ENCODE data around the gene RRBP1.

Gene RRBP1

DNA sequence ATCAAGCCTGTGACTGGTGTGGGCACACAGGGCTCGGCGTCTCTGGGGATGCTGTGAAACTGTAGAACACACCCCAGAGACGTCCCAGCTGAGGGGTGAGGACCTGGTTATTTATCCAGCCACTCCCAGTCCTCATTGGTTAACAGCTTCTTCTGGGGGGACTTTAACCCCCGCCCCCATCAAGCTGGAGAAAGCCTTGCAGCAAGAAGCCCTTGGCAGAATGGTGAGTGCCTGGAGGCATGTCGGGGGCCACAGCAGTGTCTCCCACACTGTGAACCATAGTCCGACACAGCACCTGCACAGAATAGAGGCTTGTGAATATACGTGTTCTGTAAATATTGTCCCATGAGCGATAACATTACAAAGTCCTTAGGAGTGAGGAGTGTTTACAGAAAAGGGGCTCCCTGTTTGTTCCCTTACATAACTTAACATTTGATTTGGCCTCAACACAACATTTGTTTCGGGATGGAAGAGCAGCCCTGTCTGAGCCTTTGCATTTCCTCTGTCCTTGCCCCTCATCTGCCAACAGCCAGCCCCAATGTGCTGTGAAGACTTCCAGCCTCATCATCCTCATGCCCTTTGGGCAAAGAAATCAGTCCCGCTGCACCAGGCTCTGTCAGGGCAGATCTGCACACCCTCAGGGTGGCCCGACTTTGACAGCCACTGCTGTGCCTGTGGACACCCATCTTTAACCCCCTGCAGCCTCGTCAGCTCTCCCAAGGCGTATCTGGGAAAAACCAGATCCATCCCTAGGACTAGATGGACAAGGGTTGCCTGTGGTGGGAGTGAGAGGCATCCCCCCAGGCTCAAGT, 2.2 kb upstream of the RRBP1 start:
- TF ChIP-seq, protein P1, sequence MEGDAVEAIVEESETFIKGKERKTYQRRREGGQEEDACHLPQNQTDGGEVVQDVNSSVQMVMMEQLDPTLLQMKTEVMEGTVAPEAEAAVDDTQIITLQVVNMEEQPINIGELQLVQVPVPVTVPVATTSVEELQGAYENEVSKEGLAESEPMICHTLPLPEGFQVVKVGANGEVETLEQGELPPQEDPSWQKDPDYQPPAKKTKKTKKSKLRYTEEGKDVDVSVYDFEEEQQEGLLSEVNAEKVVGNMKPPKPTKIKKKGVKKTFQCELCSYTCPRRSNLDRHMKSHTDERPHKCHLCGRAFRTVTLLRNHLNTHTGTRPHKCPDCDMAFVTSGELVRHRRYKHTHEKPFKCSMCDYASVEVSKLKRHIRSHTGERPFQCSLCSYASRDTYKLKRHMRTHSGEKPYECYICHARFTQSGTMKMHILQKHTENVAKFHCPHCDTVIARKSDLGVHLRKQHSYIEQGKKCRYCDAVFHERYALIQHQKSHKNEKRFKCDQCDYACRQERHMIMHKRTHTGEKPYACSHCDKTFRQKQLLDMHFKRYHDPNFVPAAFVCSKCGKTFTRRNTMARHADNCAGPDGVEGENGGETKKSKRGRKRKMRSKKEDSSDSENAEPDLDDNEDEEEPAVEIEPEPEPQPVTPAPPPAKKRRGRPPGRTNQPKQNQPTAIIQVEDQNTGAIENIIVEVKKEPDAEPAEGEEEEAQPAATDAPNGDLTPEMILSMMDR (IDR thresholded peaks at IDR 0.05; ENCODE audit: low read depth, low read length, missing control alignments) = no peak
- DNase-seq (ENCODE audit: low read depth) = no peak
- in situ Hi-C loops (cut with HindIII; ENCODE audit: low sequenced_read_pairs) = no loop called here
- no peak overlapping the region for H3K4me3 ChIP-seq (ENCODE audit: low read depth, low read length)

DNA sequence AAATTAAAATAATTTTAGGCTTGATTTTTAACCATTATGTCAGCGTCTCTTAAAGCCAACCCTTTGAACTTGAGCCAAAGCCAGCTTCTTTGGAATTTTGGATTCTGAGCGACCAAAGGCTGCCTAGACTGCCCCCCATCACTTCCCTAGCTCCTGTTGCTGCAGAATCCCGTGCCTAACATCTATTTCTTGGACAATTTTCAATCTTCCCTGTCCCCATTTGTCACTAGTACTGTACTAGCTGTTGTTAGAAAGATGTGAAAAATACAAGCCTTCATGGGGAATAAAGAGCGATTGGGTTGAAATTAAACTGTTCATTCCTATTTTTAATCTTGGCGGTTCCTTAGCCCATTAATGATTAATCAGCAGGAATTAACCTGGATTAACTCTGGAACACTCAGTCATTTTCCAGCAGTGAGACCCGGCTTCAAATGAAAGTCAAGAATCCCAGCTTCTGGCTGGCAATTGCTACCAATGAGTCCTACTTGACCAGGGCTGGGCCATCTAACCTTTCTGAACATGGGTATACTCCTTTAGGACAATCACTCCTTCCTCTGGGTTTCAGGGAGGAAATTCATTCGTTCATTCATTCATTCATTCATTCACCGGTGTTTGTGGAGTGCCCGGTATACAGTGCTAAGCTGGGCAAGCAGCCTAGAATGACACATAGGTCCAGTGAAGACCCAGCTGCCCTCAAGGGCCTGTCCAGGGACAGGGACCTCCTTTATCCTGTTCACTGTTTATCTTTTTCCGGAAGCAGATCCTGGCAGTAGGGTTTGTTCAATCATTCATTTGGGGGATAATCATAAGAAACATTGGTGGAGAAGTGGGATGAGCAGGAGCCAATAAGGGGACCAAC, 1.4 kb upstream of the RRBP1 start:
- no peak for DNase-seq (ENCODE audit: low read depth)
- H3K4me3 ChIP-seq (ENCODE audit: low read depth, low read length) = no peak overlapping the region
- in situ Hi-C loops (cut with HindIII; ENCODE audit: low sequenced_read_pairs) = no loop called here
- TF ChIP-seq, protein P1 (IDR thresholded peaks at IDR 0.05; ENCODE audit: low read depth, low read length, missing control alignments) = no peak

DNA sequence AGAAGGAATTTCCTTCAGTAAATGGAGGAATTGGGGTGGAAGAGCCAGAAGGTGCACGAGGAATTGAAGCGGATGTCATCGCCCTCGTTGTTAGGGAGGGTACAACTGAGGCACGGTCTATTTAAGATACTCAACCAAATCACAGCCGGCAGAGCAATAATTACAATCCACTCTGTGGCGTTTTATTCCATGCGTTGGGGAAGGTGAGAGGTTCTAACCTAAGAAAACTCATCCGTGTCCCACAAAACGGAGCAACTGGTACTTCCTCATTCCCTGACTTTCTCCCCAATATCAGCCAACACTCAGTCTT, 802 bp upstream of the RRBP1 start:
- DNase-seq (ENCODE audit: low read depth) = no peak
- peak overlapping the region; percentile 58 for H3K4me3 ChIP-seq (ENCODE audit: low read depth, low read length)
- TF ChIP-seq, protein P1 (IDR thresholded peaks at IDR 0.05; ENCODE audit: low read depth, low read length, missing control alignments) = no peak
- in situ Hi-C loops (cut with HindIII; ENCODE audit: low sequenced_read_pairs) = no loop called here

DNA sequence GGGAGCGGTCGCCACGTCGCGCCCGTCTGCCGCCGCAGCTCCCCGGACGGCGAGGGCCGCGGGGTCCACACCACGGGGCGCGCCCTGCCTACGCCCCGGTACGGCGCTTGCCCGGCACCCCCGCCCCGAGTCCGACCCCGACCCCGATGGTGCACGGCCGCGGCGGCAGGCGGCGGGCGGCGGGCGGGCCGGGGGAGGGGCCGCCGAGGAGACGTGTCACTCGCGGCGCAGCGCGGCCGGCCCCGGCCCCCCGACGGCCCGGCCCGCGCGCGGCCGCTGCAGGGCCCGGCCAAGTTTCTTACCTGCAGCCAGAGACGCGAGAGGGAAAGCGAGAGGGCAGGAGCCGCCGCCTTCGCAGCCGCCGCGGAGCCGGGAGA, 328 bp downstream of the RRBP1 start:
- H3K4me3 ChIP-seq (ENCODE audit: low read depth, low read length) = peak overlapping the region; percentile 58
- TF ChIP-seq, protein P1 (IDR thresholded peaks at IDR 0.05; ENCODE audit: low read depth, low read length, missing control alignments) = no peak
- in situ Hi-C loops (cut with HindIII; ENCODE audit: low sequenced_read_pairs) = no loop called here
- no peak for DNase-seq (ENCODE audit: low read depth)

DNA sequence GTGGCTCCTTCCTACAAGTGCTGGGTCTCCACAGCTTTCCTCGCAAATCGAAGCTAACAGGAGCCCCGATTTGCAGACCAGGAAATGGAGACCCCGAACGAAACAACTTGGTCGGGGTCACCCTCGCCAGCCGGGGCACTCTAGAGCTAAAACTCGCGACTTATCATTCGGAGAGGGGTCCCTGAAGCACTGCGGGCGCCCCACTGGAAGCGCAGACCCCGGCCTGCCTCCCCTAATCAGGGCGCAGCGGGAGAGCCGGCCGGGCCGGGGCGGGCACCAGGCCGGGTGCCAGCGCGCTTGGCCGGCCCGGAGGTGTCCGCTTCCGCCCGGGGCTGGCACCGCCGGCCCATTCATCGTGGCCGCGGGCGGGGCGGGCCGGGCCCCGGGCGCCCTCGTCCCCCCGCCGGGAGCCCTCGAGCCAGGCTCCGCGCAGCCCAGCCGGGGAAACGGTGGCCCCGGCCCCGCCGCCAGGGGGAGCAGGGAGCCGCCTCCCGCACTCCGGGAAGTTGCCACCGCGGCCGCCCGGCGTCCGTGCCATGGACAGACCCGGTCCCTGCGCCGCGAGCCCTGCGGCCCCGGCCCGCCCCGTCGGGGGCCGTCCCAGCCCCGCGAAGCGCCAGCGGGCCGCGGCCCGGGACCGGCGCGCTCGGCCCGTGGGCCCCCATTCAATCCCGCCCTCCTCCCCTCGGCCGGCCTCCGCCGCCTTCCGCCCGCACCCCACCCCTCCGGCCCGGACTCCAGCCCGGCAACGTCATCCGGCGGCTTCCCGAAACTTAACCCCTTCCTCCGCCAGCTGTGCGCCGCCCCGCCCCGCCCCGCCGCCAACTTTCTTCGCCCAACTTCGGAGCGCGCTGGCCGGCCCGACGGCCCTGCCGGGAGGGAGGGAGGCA, 961 bp downstream of the RRBP1 start:
- TF ChIP-seq, protein P1 (IDR thresholded peaks at IDR 0.05; ENCODE audit: low read depth, low read length, missing control alignments) = peak; percentile 51
- H3K4me3 ChIP-seq (ENCODE audit: low read depth, low read length) = peak overlapping the region; percentile 58
- DNase-seq (ENCODE audit: low read depth) = no peak
- in situ Hi-C loops (cut with HindIII; ENCODE audit: low sequenced_read_pairs) = no loop called here
